HepG2 (cell line): ENCODE data around the gene INTS1. TPM values are rescaled to one million over a fixed set of nuclear protein-coding genes. Genes with fewer than 3 reads are reported as not detected.
A peak's percentile ranks its signal among the peaks of the same experiment; 100 is the strongest.

Source experiments
- ATF7 ChIP-seq, 2 experiments: fragments of 450-650 bp in 1 of 2; sonication (generic) in 1 of 2; formaldehyde crosslinking in 1 of 2; IDR thresholded peaks; 2 replicates each; pipeline versions ENCODE4 v1.4.0 to v1.6.1; 2016 to 2020; ENCODE audit warnings: antibody characterized with exemption in 1 of 2, mild to moderate bottlenecking in 1 of 2, missing genetic modification reagents in 1 of 2
- BHLHE40 ChIP-seq: IDR thresholded peaks from 2 replicates; pipeline ENCODE4 v1.6.1; 2011; ENCODE audit warnings: low read length, improper control_type of control experiment
- FOXK2 ChIP-seq: fragments of 450-650 bp; IDR thresholded peaks from 2 replicates; pipeline ENCODE4 v1.6.1; 2016
- HDAC2 ChIP-seq: sonication (generic); formaldehyde crosslinking; IDR thresholded peaks from 2 replicates; pipeline ENCODE4 v1.4.0; 2020; ENCODE audit warnings: missing genetic modification reagents
- IRF2 ChIP-seq: IDR thresholded peaks from 2 replicates; pipeline ENCODE4 v1.6.1; 2018; ENCODE audit warnings: missing genetic modification reagents, missing compliant biosample characterization
- PHB2 ChIP-seq: fragments of 450-650 bp; IDR thresholded peaks from 2 replicates; pipeline ENCODE4 v1.6.1; 2018; ENCODE audit not compliant: partially characterized antibody
- PHF5A ChIP-seq: IDR thresholded peaks from one replicate; pipeline ENCODE4 v1.6.1; 2018; ENCODE audit warnings: low read depth, missing genetic modification reagents; ENCODE audit not compliant: unreplicated experiment
- TMF1 ChIP-seq: sonication (generic); formaldehyde crosslinking; IDR thresholded peaks from 2 replicates; pipeline ENCODE4 v1.8.1; 2022; ENCODE audit warnings: low read depth, missing genetic modification reagents
- ZBTB20 ChIP-seq: sonication (generic); formaldehyde crosslinking; IDR thresholded peaks from 2 replicates; pipeline ENCODE4 v1.8.1; 2023; ENCODE audit warnings: missing genetic modification reagents, low read depth, mild to moderate bottlenecking, borderline replicate concordance
- ZFP41 ChIP-seq: sonication (generic); formaldehyde crosslinking; IDR thresholded peaks from 2 replicates; pipeline ENCODE4 v1.4.0; 2020; ENCODE audit warnings: mild to moderate bottlenecking, missing genetic modification reagents, borderline replicate concordance
- ZNF720 ChIP-seq: sonication (generic); formaldehyde crosslinking; IDR thresholded peaks from 2 replicates; pipeline ENCODE4 v1.4.0; 2020; ENCODE audit warnings: missing genetic modification reagents
- ZSCAN31 ChIP-seq: sonication (generic); formaldehyde crosslinking; IDR thresholded peaks from 2 replicates; pipeline ENCODE4 v1.5.0; 2020; ENCODE audit warnings: low read depth, mild to moderate bottlenecking, missing genetic modification reagents
- polyA plus RNA-seq, 8 experiments: library from polyadenylated mRNA; depleted of rRNA in 3 of 8; stranded (reverse) in 7 of 8; unstranded in 1 of 8; fragments of >200 nt; fragmentation: Illumina TruSeq in 4 of 8; extraction: Trizol in 4 of 8; gene quantifications; 2 replicates each; pipeline versions ENCODE4 v1.2.1 to v1.2.3, GENCODE V29; 2011 to 2016; ENCODE audit warnings: low read depth in 4 of 8, missing spikeins in 1 of 8, mixed read lengths in 1 of 8; ENCODE audit not compliant: insufficient read depth in 1 of 8
- total RNA-seq, 5 experiments: library from RNA; depleted of rRNA; stranded (reverse); fragments of >200 nt; fragmentation: Illumina TruSeq; extraction: Trizol; gene quantifications; 2 replicates each; pipeline ENCODE4 v1.2.3, GENCODE V29; 2016; ENCODE audit warnings: low read depth in 1 of 5
- TF ChIP-seq, protein P1 (sequence below): sonication (generic); formaldehyde crosslinking; IDR thresholded peaks from 2 replicates; pipeline ENCODE4 v1.4.0; 2020; ENCODE audit warnings: mild to moderate bottlenecking, missing genetic modification reagents, borderline replicate concordance
- TF ChIP-seq, protein P2 (sequence below): sonication (generic); formaldehyde crosslinking; IDR thresholded peaks from 2 replicates; pipeline ENCODE4 v1.8.1; 2023; ENCODE audit warnings: missing genetic modification reagents, inconsistent platforms, borderline replicate concordance
- TF ChIP-seq, protein P3 (sequence below): sonication (generic); formaldehyde crosslinking; IDR thresholded peaks from 2 replicates; pipeline ENCODE4 v1.8.0; 2023; ENCODE audit warnings: mild to moderate bottlenecking, missing genetic modification reagents
- TF ChIP-seq, protein P4 (sequence below): sonication (generic); formaldehyde crosslinking; IDR thresholded peaks from 2 replicates; pipeline ENCODE4 v1.8.0; 2022; ENCODE audit warnings: mild to moderate bottlenecking, missing genetic modification reagents; ENCODE audit not compliant: insufficient replicate concordance
- TF ChIP-seq, protein P5 (sequence below): sonication (generic); formaldehyde crosslinking; IDR thresholded peaks from 2 replicates; pipeline ENCODE4 v1.5.1; 2020; ENCODE audit warnings: missing genetic modification reagents, mild to moderate bottlenecking, borderline replicate concordance
- TF ChIP-seq, protein P6 (sequence below): sonication (generic); formaldehyde crosslinking; IDR thresholded peaks from 2 replicates; pipeline ENCODE4 v1.4.0; 2020; ENCODE audit warnings: missing genetic modification reagents, mild to moderate bottlenecking, borderline replicate concordance

INTS1 gene
- total and polyA plus RNA-seq, 2 of the 13 experiments (the other 11 are each of a cell fraction or from before 2014, with no cell fraction given): 13.7 to 29.0 TPM

DNA sequence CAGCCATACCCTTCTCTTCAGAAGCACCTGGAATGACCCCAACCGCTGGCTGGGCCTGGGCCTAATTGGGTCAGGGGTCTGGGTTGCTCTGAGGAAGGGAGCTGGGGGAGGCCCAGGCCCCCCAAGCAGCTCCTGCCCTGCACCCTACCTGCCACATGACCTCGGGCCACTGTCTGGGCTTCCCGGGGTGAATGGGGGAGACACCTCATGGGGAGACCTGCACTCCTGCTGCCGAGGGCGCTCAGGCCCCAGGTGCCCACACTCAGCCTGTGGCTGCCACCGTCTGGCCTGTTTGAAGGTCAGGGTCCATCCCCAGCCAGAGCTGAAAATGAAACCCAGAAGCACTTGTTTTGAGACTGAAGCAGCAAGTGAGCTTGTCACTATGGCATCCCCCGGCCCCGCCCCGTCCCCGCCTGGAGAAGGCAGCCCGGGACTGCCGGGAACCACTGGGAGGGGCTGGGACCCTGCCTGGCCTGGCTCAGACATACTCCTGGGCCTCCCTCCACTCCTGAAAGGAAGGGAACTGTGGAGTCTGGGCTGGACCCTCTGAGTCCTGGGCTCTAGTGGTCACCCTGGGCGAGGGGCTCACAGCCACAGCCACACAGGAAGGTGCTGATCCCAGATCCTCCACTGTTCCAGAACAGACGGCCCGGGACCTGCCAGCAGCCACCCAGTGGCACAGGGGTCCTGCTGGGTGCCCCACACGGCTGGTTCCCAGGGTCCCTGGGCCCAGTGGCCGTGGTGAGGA, 37.5 kb downstream of the INTS1 start (continued):
- TF ChIP-seq, protein P1, sequence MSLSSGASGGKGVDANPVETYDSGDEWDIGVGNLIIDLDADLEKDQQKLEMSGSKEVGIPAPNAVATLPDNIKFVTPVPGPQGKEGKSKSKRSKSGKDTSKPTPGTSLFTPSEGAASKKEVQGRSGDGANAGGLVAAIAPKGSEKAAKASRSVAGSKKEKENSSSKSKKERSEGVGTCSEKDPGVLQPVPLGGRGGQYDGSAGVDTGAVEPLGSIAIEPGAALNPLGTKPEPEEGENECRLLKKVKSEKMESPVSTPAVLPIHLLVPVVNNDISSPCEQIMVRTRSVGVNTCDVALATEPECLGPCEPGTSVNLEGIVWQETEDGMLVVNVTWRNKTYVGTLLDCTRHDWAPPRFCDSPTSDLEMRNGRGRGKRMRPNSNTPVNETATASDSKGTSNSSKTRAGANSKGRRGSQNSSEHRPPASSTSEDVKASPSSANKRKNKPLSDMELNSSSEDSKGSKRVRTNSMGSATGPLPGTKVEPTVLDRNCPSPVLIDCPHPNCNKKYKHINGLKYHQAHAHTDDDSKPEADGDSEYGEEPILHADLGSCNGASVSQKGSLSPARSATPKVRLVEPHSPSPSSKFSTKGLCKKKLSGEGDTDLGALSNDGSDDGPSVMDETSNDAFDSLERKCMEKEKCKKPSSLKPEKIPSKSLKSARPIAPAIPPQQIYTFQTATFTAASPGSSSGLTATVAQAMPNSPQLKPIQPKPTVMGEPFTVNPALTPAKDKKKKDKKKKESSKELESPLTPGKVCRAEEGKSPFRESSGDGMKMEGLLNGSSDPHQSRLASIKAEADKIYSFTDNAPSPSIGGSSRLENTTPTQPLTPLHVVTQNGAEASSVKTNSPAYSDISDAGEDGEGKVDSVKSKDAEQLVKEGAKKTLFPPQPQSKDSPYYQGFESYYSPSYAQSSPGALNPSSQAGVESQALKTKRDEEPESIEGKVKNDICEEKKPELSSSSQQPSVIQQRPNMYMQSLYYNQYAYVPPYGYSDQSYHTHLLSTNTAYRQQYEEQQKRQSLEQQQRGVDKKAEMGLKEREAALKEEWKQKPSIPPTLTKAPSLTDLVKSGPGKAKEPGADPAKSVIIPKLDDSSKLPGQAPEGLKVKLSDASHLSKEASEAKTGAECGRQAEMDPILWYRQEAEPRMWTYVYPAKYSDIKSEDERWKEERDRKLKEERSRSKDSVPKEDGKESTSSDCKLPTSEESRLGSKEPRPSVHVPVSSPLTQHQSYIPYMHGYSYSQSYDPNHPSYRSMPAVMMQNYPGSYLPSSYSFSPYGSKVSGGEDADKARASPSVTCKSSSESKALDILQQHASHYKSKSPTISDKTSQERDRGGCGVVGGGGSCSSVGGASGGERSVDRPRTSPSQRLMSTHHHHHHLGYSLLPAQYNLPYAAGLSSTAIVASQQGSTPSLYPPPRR (CRISPR knock-in tag): no peak
- TF ChIP-seq, protein P2, sequence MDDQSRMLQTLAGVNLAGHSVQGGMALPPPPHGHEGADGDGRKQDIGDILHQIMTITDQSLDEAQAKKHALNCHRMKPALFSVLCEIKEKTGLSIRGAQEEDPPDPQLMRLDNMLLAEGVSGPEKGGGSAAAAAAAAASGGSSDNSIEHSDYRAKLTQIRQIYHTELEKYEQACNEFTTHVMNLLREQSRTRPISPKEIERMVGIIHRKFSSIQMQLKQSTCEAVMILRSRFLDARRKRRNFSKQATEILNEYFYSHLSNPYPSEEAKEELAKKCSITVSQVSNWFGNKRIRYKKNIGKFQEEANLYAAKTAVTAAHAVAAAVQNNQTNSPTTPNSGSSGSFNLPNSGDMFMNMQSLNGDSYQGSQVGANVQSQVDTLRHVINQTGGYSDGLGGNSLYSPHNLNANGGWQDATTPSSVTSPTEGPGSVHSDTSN (CRISPR knock-in tag): no peak
- TF ChIP-seq, protein P3, sequence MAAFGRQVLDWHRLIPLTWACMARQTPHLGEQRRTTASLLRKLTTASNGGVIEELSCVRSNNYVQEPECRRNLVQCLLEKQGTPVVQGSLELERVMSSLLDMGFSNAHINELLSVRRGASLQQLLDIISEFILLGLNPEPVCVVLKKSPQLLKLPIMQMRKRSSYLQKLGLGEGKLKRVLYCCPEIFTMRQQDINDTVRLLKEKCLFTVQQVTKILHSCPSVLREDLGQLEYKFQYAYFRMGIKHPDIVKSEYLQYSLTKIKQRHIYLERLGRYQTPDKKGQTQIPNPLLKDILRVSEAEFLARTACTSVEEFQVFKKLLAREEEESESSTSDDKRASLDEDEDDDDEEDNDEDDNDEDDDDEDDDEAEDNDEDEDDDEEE (CRISPR knock-in tag): no peak
- TF ChIP-seq HDAC2 (peak; percentile 75), FOXK2 (no peak), TMF1 (no peak), ATF7 (IDR thresholded peaks at IDR 0.05) (no peak), ATF7 (CRISPR knock-in tag; IDR thresholded peaks at IDR 0.05) (no peak), BHLHE40 (no peak), IRF2 (CRISPR knock-in tag) (peak; percentile 83), ZBTB20 (CRISPR knock-in tag) (no peak; the same call in 1 of the 2 replicates), ZFP41 (CRISPR knock-in tag) (no peak), PHB2 (no peak), ZNF720 (CRISPR knock-in tag) (no peak), ZSCAN31 (CRISPR knock-in tag) (no peak), PHF5A (CRISPR knock-in tag) (no peak)
- TF ChIP-seq, protein P4, sequence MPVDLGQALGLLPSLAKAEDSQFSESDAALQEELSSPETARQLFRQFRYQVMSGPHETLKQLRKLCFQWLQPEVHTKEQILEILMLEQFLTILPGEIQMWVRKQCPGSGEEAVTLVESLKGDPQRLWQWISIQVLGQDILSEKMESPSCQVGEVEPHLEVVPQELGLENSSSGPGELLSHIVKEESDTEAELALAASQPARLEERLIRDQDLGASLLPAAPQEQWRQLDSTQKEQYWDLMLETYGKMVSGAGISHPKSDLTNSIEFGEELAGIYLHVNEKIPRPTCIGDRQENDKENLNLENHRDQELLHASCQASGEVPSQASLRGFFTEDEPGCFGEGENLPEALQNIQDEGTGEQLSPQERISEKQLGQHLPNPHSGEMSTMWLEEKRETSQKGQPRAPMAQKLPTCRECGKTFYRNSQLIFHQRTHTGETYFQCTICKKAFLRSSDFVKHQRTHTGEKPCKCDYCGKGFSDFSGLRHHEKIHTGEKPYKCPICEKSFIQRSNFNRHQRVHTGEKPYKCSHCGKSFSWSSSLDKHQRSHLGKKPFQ (CRISPR knock-in tag): no peak
- TF ChIP-seq, protein P5, sequence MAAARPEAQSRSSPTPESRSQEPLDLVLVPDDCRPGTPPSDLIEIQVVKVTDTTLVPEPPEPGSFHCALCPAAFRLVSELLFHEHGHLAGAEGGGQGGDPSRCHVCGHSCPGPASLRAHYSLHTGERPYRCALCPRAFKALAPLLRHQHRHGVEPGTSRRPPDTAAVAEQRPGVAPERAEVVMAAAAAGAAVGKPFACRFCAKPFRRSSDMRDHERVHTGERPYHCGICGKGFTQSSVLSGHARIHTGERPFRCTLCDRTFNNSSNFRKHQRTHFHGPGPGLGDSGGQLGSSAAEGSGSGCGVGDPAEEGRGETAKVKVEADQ (CRISPR knock-in tag): no peak
- TF ChIP-seq, protein P6, sequence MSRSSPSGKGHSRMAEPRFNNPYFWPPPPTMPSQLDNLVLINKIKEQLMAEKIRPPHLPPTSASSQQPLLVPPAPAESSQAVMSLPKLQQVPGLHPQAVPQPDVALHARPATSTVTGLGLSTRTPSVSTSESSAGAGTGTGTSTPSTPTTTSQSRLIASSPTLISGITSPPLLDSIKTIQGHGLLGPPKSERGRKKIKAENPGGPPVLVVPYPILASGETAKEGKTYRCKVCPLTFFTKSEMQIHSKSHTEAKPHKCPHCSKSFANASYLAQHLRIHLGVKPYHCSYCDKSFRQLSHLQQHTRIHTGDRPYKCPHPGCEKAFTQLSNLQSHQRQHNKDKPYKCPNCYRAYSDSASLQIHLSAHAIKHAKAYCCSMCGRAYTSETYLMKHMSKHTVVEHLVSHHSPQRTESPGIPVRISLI (CRISPR knock-in tag): no peak
